ENCODE results near the gene NDUFB7.

DNA sequence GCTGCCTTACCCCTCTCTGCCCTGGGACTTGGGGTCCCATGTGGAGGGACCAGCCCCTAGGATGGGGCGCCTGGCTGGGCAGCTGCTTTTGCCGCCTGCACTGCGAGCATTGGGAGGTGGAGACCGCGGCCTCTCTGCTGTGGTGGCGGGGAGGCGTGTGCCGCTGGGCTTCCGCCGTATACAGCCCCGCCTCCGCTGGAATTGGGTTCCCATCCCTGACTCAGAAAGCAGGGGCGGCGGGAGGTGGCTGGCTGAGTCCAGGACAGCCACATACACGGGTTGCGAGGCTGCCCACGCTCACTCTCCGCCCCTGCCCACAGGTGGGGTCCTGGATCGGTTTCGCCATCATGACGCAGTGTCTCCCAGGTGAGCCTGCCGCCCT is 6.6 kb downstream of the NDUFB7 start:
- TF ChIP-seq, protein P1, sequence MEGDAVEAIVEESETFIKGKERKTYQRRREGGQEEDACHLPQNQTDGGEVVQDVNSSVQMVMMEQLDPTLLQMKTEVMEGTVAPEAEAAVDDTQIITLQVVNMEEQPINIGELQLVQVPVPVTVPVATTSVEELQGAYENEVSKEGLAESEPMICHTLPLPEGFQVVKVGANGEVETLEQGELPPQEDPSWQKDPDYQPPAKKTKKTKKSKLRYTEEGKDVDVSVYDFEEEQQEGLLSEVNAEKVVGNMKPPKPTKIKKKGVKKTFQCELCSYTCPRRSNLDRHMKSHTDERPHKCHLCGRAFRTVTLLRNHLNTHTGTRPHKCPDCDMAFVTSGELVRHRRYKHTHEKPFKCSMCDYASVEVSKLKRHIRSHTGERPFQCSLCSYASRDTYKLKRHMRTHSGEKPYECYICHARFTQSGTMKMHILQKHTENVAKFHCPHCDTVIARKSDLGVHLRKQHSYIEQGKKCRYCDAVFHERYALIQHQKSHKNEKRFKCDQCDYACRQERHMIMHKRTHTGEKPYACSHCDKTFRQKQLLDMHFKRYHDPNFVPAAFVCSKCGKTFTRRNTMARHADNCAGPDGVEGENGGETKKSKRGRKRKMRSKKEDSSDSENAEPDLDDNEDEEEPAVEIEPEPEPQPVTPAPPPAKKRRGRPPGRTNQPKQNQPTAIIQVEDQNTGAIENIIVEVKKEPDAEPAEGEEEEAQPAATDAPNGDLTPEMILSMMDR (IDR thresholded peaks at IDR 0.05): no peak
- no peak for TF ChIP-seq TAF1 (IDR thresholded peaks at IDR 0.05; ENCODE audit: borderline replicate concordance, low read depth, low read length)
- TF ChIP-seq NRF1 (IDR thresholded peaks at IDR 0.05; ENCODE audit: low read depth, low read length): no peak
